GM18508 (cell line): ENCODE measurements around the gene CDC14A.

ENCODE experiments used
- ATAC-seq: cut with Tn5 transposase; IDR thresholded peaks from one replicate; pipeline ENCODE4 v1.9.1; 2021; ENCODE audit warnings: moderate number of reproducible peaks; ENCODE audit not compliant: insufficient read depth, unreplicated experiment

Gene CDC14A

DNA sequence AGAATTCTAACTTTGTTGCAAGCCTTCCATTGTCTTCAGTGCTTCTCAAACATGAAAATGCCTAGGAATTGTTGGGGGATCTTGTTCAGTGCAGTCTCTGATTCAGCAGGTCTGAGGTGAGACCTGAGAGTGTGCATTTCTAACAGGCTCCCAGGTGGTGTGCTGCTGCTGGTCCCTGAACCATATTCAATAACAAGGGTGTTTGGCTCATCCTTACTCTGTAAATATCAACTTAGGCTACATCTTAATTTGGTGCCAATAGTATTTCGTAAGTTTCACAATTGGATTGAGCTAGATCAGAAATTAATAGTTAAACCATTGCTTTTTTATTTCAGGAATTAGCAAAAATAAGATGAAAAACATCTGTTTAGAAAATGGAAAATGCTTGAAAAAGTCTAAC, 126.5 kb downstream of the CDC14A start:
- no peak for ATAC-seq

DNA sequence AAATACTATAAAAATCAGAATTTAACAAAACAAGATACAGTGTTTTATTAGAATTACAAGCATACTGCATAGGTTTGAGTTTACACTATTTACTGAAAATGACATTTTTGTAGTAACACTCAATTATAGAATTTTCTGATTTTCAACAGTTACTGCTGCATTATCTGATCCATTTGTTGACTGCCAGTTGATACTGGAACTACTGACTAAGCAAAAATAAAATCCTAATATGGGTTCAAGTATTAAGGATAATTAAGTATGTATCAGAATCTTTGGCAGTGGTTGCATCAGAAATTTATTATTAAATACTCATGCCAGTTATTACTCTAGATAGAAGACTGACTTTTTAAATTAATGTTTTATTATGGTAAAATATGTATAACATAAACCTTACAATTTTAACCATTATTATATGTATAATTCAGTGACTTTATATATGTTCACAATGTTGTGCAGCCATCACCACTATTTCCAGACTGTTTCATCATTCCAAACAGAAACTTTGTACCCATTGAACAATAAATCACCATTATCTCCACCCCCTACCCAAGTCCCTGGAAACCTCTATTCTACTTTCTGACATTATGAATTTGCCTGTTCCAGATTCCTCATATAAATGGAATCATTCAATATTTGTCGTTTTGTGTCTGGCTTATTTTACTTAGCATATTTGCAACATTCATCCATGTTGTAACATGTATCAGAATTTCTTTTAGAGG, 127.5 kb downstream of the CDC14A start:
- no peak for ATAC-seq

DNA sequence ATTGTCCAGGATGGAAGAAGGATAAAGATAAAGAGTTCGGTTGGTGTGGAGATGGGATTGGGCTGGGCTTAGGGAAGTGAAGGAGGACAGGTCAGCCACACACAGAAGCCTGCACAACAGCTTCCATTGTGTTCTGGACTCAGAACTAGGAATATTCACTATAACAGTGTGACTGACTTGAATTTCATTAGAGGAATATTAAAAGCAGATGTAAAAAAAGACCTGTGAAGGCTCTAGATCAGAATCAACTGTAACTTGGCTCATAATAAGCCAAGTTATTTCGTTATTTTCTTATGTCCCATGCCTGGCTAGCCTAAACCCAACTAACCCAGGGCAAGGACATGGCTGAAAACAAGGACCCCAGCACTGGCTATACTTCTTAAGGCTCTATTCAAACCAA, 129.0 kb downstream of the CDC14A start:
- no peak for ATAC-seq

DNA sequence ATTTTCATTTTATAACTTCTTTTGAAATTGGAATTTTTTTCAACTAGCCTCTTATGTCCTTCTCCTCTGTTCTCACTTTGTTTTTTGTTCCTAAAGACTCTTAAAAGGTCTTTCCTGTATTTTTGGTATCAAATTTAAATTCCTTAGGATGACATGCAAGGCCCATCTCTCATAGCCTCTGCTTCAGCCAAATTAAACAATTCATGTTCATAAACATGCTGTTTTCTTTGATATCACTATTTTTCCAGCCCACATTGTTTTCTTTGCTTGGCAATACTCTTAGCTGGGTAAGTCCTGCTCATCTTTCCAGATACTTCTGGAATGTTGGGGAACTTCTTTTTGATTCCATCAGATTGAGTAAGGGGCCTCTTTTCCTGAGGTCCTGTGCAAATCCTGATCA, 129.9 kb downstream of the CDC14A start:
- ATAC-seq, result no peak

DNA sequence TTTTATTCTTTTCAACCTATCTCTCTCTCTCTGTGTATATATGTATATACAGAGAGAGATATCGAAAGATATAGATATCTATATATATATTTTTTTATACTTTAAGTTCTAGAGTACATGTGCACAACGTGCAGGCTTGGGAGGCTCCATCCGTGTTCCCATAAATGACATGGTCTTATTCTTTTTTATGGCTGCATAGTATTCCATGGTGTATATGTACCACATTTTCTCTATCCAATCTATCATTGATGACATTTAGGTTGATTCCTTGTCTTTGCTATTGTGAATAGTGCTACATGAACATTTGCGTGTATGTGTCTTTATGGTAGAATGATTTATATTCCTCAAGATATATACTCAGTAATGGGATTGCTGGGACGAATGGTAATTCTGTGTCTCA, 130.4 kb downstream of the CDC14A start:
- ATAC-seq, result no peak

DNA sequence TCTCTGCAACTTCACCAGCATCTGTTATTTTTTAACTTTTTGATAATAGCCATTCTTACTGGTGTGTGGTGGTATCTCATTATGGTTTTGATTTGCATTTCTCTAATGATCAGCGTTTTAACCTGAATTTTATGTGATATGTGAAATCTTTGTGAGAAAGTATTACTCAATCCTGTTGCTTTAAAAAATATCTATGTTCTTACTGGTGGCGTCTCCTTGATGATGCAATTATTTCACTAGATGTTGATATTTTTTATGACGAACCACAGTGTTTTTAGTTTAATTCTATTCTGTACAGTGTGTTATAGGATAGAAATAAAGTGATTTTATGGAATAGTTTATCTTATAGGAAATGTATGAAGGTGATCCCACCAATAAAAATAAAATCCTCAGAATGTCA, 130.9 kb downstream of the CDC14A start:
- ATAC-seq, result no peak

DNA sequence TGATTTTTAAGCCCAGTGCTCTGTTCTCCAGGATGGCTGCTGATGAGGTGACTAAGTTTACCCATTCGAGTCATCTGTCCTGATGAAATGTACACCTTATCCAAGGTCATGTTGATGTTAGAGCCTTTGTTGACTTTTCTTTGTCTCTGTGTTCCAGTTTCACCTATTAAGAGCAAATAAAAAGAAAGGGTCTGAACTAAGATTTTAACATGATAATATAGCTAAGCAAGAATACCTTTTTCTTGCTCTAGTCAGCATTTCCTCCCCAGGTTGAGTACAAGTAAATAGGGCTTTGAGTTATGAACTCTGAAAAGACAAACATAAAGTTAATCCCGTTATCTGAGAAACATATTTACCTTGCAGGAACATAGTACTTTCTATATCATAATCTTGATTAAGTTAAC, 133.6 kb downstream of the CDC14A start:
- ATAC-seq, result no peak

DNA sequence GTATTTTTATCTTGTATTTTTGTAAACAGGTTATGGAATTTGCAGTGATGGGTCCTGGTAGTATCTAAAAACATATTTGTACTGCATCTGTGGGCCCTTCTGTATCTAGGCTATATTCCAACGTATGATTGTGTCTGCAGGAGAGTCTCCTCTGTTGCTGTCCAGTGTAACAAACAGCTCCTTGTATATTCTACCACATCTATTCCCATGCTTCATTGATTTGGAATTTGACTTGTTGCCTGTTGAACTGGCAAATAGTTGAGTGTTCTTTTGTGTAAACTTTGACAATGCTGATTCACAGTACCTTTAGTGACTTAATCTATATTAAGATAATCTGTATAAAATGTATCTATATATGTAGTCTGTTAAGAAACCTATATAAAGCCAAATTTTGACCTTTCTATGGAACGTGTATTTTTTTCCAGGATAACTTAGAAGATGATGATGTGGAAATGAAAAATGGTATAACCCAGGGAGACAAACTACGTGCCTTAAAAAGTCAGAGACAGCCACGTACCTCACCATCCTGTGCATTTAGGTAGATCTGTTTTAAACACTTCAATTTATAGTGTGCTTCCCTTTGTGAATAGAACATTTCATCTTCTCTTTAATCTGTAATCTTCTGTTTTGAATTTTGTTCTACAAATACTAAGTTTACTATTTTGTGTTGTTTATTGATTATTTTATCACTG, 142.2 kb downstream of the CDC14A start:
- ATAC-seq, result no peak

DNA sequence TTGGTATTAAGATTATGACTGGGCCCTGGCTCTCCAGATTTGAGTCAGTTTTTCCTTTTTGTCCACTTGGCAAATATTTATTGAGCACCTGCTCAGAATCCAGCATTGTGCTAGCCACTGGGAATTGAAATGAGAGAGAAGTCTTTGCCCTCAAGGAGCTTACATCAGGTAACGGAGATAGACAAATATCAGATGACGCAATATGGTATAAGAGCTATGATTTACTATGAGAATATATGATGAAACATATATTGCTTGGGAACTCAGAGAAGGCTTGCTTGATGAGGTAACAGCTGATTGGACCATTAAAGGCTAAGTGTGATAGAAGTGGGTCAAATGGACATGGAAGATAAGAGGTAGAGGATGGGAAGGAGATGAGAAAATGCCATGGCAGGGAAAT, 144.6 kb downstream of the CDC14A start:
- no peak for ATAC-seq

DNA sequence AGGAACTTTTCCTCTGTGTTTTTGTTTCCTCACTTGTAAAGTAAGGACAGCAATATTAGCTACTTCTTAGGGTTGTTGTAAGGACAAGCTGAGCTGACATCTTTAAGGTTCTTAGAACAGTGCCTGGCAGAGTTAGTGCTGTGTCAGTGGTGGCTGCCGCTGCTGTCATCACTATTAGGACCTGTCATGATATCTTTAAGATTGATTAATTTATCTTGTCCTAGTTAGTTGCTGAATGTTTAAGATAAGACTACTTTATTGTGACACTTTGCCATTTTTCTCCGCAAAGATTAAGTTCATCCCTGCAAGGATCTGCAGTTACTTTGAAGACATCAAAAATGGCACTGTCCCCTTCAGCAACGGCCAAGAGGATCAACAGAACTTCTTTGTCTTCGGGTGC, 145.5 kb downstream of the CDC14A start:
- ATAC-seq, result no peak

DNA sequence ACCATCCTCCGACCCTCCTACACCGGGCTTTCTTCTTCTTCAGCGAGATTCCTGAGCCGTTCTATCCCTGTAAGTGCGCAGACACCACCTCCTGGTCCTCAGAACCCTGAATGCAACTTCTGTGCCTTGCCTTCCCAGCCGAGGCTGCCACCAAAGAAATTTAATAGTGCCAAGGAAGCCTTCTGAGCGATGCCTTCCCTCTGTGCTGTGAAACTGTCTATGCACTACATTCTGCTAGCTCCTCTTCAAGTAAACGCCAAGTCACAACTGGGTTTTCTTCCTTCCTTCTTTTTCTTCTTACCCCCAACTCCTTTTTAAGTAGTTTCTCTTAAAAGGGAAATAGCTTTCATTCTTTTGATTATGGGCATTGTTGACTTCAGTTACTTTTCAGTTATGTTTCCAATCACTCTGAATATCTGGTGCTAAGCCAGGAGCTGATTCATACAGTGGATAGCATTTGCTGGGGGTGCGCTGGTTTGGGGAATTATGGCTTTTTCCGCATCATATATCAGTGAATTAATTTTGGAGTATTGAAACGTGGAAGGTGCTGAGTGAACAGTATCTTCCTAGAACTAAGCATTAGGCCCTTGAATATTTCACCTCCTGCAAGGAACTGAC, 147.0 kb downstream of the CDC14A start:
- no peak for ATAC-seq

DNA sequence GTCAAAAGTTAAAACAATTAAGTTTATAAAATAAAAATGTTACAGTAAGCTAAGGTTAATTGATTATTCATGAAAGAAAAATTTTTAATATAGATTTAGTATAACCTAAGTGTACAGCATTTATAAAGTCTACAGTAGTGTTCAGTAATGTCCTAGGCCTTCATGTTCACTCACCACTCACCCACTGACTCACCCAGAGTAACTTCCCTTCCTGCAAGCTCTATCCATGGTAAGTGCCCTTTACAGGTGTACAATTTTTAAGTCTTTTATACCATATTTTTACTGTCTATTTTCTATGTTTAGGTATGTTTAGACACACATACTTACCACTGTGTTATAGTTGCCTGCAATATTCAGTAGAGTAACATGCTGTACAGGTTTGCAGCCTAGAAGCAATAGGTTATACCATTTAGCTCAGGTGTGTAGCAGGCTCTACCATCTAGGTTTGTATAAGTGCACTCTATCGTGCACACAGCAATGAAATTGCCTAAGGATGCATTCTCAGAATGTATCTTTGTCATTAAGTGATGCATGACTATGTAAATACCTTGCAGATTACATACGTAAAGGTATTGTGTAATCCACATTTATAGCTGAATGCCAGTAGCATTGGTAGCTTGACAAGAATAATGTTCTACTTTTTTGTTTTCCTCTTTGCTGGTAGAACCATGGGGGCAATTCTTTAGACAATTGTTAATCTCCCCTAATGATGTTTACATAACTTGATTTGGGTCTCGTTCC, 149.9 kb downstream of the CDC14A start:
- ATAC-seq, result no peak

DNA sequence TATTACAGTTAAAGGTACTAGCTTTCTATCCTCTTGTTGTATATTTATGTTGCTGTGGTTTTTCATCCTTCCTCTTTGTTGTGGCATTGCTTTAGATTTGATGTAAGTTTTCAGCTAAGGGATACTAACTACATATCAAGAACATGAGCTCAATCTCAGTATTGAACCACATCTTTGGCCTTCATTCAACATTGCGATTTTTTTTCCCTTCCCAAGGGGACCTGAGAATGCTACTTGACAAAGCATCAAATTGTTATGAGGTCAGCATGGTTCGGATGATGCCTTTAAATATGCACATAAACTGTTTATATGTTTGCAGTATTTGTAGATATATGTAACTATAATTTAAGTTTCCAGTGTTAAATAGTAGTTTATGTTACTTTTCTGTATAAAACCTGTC, 153.9 kb downstream of the CDC14A start:
- no peak for ATAC-seq

DNA sequence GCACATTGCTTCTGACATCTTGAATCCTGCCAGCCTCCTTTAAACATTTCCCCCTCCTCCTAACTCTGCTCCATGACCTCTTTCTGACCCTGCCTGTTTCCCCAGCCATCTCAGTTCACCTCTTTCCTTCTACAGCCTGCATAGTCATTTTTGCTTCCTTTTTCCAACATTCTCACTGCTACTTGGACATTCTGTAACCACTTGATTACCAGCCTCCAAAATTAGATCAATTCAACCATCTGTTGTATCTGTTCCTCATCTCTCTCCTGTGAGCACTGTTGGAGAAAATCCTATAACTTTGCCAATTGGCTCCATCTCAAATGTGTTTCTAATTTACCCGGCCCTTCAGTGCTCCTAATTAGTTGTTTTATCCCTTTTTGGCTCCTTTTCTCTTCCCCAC, 158.1 kb downstream of the CDC14A start:
- no peak for ATAC-seq

DNA sequence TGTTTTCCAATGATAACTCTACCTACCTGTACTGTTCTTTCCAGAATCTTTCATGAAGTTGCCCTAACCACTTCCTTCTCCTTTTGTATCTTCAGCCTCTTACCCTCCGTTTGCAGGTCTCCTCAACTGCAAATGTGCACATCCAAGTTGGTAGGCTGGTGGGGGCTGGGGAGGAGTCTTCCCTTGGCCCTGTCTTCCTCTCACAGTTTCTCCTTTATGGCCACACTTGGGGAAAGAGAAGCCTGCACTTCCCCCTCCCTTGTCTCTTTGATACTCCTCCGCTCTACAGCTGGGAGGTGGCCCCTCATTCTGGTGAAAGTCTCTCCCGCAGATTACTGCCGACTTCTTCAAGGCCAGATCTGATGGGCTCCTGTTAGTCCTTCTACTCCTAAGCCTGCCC, 158.8 kb downstream of the CDC14A start:
- no peak for ATAC-seq

DNA sequence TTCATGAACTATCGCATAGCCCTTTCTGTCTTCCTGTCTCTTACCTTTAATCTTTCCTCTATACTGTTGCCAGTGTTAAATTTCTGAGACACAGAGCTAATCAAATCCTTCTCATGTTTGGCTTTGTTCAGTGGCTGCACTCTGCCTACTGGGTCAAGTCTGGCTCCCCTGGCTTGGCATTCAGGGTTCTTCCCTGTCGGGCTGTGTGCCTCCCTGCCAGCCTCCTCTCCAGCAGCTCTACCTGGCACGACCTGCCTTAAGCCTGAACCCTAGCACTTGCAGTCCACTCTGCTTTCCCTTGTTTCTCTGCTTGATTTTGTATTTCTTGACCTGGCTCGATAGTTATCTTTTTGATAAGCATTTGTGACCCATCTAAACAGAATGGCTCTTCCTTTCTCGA, 159.5 kb downstream of the CDC14A start:
- ATAC-seq, result no peak

DNA sequence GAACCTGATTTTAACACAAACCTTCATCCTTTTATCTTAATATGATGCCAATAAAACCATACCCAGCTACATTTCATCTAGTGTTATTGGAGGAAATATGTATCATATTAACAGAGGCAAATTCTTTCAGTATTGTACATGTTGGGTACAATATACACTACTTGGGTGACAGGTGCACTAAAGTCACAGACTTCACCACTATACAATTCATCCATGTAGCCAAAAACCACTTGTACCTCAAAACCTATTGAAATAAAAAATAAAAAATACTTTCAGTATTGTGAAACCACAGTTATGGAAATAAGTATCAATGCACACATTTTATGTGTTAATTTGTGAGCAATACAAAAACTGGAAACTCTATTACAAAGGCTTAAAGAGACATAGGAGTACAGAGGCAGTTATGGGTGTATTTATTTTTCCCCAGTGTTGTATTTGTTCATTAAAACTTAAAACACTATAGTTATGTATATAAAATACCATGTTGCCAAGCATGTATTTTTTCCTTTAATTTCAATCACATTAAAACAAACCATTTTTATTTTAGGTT, 160.6 kb downstream of the CDC14A start:
- ATAC-seq, result no peak

DNA sequence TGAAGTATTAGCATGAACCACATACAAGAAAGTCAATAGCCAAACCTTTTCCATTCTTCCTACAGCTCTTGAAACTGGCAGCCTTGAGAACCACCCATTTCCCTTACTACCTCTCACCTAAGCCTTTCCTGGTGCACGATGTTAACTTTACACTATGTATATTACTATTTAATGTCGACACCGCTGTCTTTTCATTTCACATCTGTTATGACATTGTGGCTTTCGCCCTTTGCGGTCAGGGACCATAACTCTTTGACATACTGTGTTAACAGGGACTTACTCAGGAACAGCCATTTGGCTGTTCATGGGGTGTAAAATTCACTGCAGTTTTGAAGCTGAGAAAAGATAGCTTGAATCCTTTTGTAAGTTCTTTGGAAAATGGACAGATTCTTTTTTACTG, 164.6 kb downstream of the CDC14A start:
- ATAC-seq, result no peak

DNA sequence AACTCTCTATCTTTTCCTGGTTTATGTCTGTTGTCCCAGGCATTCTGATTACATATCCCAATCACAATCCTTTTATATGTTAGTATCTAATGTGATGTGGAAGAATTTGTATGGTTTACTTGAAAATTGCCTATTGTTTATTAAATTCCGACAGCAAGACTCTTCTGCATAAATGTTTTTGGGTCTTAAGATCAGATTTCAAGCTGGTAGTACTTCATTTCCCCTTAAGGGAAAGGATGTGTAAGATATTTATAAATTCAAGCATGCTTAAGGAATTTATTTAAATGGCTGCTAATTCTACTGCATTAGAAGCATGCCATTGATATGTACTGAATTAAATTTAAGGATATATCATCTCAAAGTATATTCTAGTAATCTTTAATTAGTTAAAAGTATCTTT, 165.2 kb downstream of the CDC14A start:
- no peak for ATAC-seq

DNA sequence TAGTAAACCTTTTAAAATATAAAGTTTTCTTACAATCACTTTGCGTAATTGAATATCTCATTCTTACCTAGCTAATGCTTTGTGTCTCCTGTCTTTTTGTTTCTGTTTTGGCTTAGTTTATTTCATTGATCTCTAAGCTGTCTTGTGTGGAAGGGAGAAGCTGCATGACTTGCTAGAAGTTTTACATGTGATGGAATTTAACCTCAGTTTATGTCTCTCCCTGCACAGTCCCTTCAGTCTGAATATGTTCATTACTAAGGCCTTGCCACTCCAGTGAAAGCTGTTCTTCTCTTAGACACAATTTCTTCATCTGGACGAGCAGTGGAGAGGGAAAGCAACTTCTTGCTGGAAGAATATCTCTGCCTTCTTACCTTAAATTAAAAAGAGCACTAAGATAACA, 165.7 kb downstream of the CDC14A start:
- no peak for ATAC-seq
